IMR-90 (cell line): Measurements from ENCODE around the gene PFAS. TPM values are rescaled to one million over a fixed set of nuclear protein-coding genes. Genes with fewer than 3 reads are reported as not detected.

Experiments used
- ATAC-seq: fragments of 200-7000 bp; cut with Tn5 transposase; 2 replicates; pipeline ENCODE4 v1.9.1; 2020; ENCODE audit warnings: low read depth, mild to moderate bottlenecking, moderate library complexity
- BruUV-seq: library from RNA; stranded (reverse); fragments of 400-500 nt; replicated peaks from 2 replicates; lab custom pipeline; 2021; lab: Mats Ljungman, UMichigan
- CTCF ChIA-PET: fragments of 300-600 bp; formaldehyde crosslinking; extraction: SDS; loops from one replicate; lab custom pipeline; 2021; ENCODE audit warnings: antibody characterized with exemption; lab: Yijun Ruan, JAX
- POLR2A ChIA-PET: fragments of 300-600 bp; sonication (Branson Sonifier 250); formaldehyde crosslinking; loops from one replicate; lab custom pipeline; 2022; ENCODE audit warnings: antibody characterized with exemption; ENCODE audit not compliant: unreplicated experiment; lab: Charles Lee
- DNase-seq: peaks from one replicate; pipeline ENCODE4 v3.0.0; 2013
- H2AFZ ChIP-seq: replicated peaks from 2 replicates; pipeline ENCODE3; 2013; ENCODE audit warnings: low read length, mild to moderate bottlenecking; ENCODE audit not compliant: poor library complexity
- H2AK5ac ChIP-seq: 2 replicates; pipeline ENCODE4 v1.6.1; 2013; ENCODE audit warnings: low read depth, low read length, inconsistent platforms
- H2AK9ac ChIP-seq: replicated peaks from 2 replicates; pipeline ENCODE3; 2013; ENCODE audit warnings: mild to moderate bottlenecking, low read depth, low read length, moderate library complexity; ENCODE audit not compliant: poor library complexity
- H2BK120ac ChIP-seq: 2 replicates; pipeline ENCODE4 v1.6.1; 2013; ENCODE audit warnings: low read depth, low read length, inconsistent platforms
- H2BK15ac ChIP-seq: 3 replicates; pipeline ENCODE4 v1.6.1; 2013; ENCODE audit warnings: low read depth, low read length, inconsistent platforms
- H2BK20ac ChIP-seq: 2 replicates; pipeline ENCODE4 v1.6.1; 2013; ENCODE audit warnings: low read depth, mild to moderate bottlenecking, inconsistent platforms, low read length, moderate library complexity
- H2BK5ac ChIP-seq: 2 replicates; pipeline ENCODE4 v1.6.1; 2013; ENCODE audit warnings: mild to moderate bottlenecking, low read depth, low read length, inconsistent platforms; ENCODE audit not compliant: poor library complexity, severe bottlenecking
- H3K14ac ChIP-seq: replicated peaks from 2 replicates; pipeline ENCODE4 v1.6.1; 2013; ENCODE audit warnings: low read depth, low read length, inconsistent platforms
- H3K18ac ChIP-seq: 2 replicates; pipeline ENCODE4 v1.6.1; 2013; ENCODE audit warnings: low read depth, low read length, control low read depth
- H3K23ac ChIP-seq: 2 replicates; pipeline ENCODE4 v1.6.1; 2013; ENCODE audit warnings: low read depth, low read length, inconsistent platforms
- H3K27ac ChIP-seq: 2 replicates; pipeline ENCODE4 v1.5.1; 2013; ENCODE audit warnings: mild to moderate bottlenecking, control low read depth, low read length; ENCODE audit not compliant: insufficient read depth
- H3K27me3 ChIP-seq: 2 replicates; pipeline ENCODE4 v1.6.1; 2013; ENCODE audit warnings: low read length; ENCODE audit not compliant: control insufficient read depth, insufficient read depth
- H3K36me3 ChIP-seq: 2 replicates; pipeline ENCODE4 v1.6.1; 2013; ENCODE audit warnings: low read length, mixed read lengths; ENCODE audit not compliant: control insufficient read depth, insufficient read depth
- H3K4ac ChIP-seq: 2 replicates; pipeline ENCODE4 v1.6.1; 2013; ENCODE audit warnings: low read depth, low read length, inconsistent platforms
- H3K4me1 ChIP-seq: 2 replicates; pipeline ENCODE4 v1.6.1; 2013; ENCODE audit warnings: low read length, mixed read lengths; ENCODE audit not compliant: control insufficient read depth, insufficient read depth
- H3K4me2 ChIP-seq: 2 replicates; pipeline ENCODE4 v1.6.1; 2013; ENCODE audit warnings: low read depth, mild to moderate bottlenecking, control low read depth, low read length, moderate library complexity
- H3K4me3 ChIP-seq: 2 replicates; pipeline ENCODE4 v1.5.1; 2013; ENCODE audit warnings: low read depth, mild to moderate bottlenecking, control low read depth, low read length, moderate library complexity; ENCODE audit not compliant: insufficient read depth
- H3K56ac ChIP-seq: 2 replicates; pipeline ENCODE4 v1.6.1; 2013; ENCODE audit warnings: low read length, inconsistent platforms; ENCODE audit not compliant: insufficient read depth; ENCODE audit errors: extremely low read depth
- H3K79me1 ChIP-seq, 2 experiments: 2 replicates each; pipeline ENCODE4 v1.6.1; 2013; ENCODE audit warnings: low read length in 2 of 2, inconsistent platforms in 1 of 2, low read depth in 1 of 2
- H3K9ac ChIP-seq: 2 replicates; pipeline ENCODE4 v1.6.1; 2013; ENCODE audit warnings: low read depth, low read length, control low read depth
- H3K9me1 ChIP-seq: 2 replicates; pipeline ENCODE4 v1.6.1; 2013; ENCODE audit warnings: low read length, inconsistent platforms; ENCODE audit not compliant: insufficient read depth
- H3K9me3 ChIP-seq: 2 replicates; pipeline ENCODE4 v1.6.1; 2013; ENCODE audit warnings: low read length; ENCODE audit not compliant: control insufficient read depth, insufficient read depth
- H4K20me1 ChIP-seq: 2 replicates; pipeline ENCODE4 v1.6.1; 2013; ENCODE audit warnings: low read length, inconsistent platforms; ENCODE audit not compliant: insufficient read depth
- H4K5ac ChIP-seq: 2 replicates; pipeline ENCODE4 v1.6.1; 2013; ENCODE audit warnings: mild to moderate bottlenecking, low read depth, low read length, control low read depth
- H4K8ac ChIP-seq, 2 experiments: 2 replicates each; pipeline ENCODE4 v1.6.1; 2013; ENCODE audit warnings: low read depth in 2 of 2, low read length in 2 of 2, control low read depth in 1 of 2, inconsistent platforms in 1 of 2
- H4K91ac ChIP-seq: 2 replicates; pipeline ENCODE4 v1.6.1; 2013; ENCODE audit warnings: low read depth, low read length, inconsistent platforms; ENCODE audit not compliant: insufficient read depth
- BHLHE40 ChIP-seq: fragments of 150-350 bp; IDR thresholded peaks from 2 replicates; pipeline ENCODE4 v1.6.1; 2016; ENCODE audit warnings: mild to moderate bottlenecking, low read depth, low read length
- CHD1 ChIP-seq: IDR thresholded peaks from 2 replicates; pipeline ENCODE4 v1.6.1; 2012; ENCODE audit warnings: low read depth, low read length, improper control_type of control experiment
- ELK1 ChIP-seq: fragments of 150-350 bp; IDR thresholded peaks from 2 replicates; pipeline ENCODE4 v1.6.1; 2016; ENCODE audit warnings: low read depth, mild to moderate bottlenecking, low read length, moderate library complexity, borderline replicate concordance
- FOS ChIP-seq: fragments of 150-350 bp; IDR thresholded peaks from 2 replicates; pipeline ENCODE4 v1.6.1; 2016; ENCODE audit warnings: low read depth, low read length
- MAFK ChIP-seq: IDR thresholded peaks from 2 replicates; pipeline ENCODE4 v1.6.1; 2012; ENCODE audit warnings: low read depth, low read length, improper control_type of control experiment
- MAZ ChIP-seq: IDR thresholded peaks from 2 replicates; pipeline ENCODE4 v1.6.1; 2012; ENCODE audit warnings: low read depth, mild to moderate bottlenecking, low read length, improper control_type of control experiment, moderate library complexity, borderline replicate concordance
- NFE2L2 ChIP-seq: fragments of 150-350 bp; IDR thresholded peaks from 2 replicates; pipeline ENCODE4 v1.6.1; 2016; ENCODE audit warnings: low read depth, mild to moderate bottlenecking, low read length
- RAD21 ChIP-seq: IDR thresholded peaks from 2 replicates; pipeline ENCODE4 v1.6.1; 2012; ENCODE audit warnings: low read length, improper control_type of control experiment
- RCOR1 ChIP-seq: IDR thresholded peaks from 2 replicates; pipeline ENCODE4 v1.6.1; 2012; ENCODE audit warnings: mild to moderate bottlenecking, low read length, improper control_type of control experiment; ENCODE audit not compliant: insufficient replicate concordance
- RFX5 ChIP-seq: IDR thresholded peaks from 2 replicates; pipeline ENCODE4 v1.8.0; 2012; ENCODE audit warnings: low read depth, mild to moderate bottlenecking, low read length, moderate library complexity
- SMC3 ChIP-seq: fragments of 150-350 bp; IDR thresholded peaks from 2 replicates; pipeline ENCODE4 v1.6.1; 2016; ENCODE audit warnings: low read depth, mild to moderate bottlenecking, antibody characterized with exemption, low read length, moderate library complexity
- WGBS, 2 experiments: methylation state at CpG; one replicate each; pipeline versions ENCODE4 v1.1.5 to v1.1.7; 2013; ENCODE audit warnings: missing lambda C conversion rate in 2 of 2; ENCODE audit not compliant: insufficient read length in 1 of 2; ENCODE audit errors: extremely low coverage in 2 of 2; 5-methylcytosine and 5-hydroxymethylcytosine counted together
- dilution Hi-C: fragments of 300-500 bp; cut with HindIII; formaldehyde crosslinking; loops from one replicate; pipeline ENCODE4 v1.14.3; 2018; ENCODE audit warnings: low sequenced_read_pairs; ENCODE audit not compliant: unreplicated experiment
- in situ Hi-C: fragments of 300-500 bp; cut with MboI; formaldehyde crosslinking; loops from 3 replicates; pipeline ENCODE4 v1.14.3; 2019; ENCODE audit warnings: low sequenced_read_pairs, inconsistent platforms, mixed read lengths
- intact Hi-C: fragments of 100-400 bp; cut with micrococcal nuclease; formaldehyde crosslinking; loops from 2 replicates; pipeline ENCODE4 v1.10.0; 2022
- polyA plus RNA-seq, 3 experiments: library from polyadenylated mRNA; depleted of rRNA; stranded (reverse); fragments of >200 nt; gene quantifications; 2 replicates each; pipeline ENCODE4 v1.2.3, GENCODE V29; 2012; ENCODE audit warnings: low replicate concordance in 1 of 3
- total RNA-seq: library from RNA; depleted of rRNA; stranded (reverse); fragments of >200 nt; gene quantifications from 2 replicates; pipeline ENCODE4 v1.2.3, GENCODE V29; 2012
- TF ChIP-seq, protein P1 (sequence below): conservative IDR thresholded peaks from 2 replicates; pipeline ENCODE4 v1.5.1; 2012; ENCODE audit warnings: mild to moderate bottlenecking, low read depth, low read length, improper control_type of control experiment
- TF ChIP-seq, protein P2 (sequence below): fragments of 150-350 bp; IDR thresholded peaks from 2 replicates; pipeline ENCODE4 v1.6.1; 2017; ENCODE audit warnings: mild to moderate bottlenecking, antibody characterized with exemption, low read length, low read depth

PFAS gene
- total and polyA plus RNA-seq, 2 of the 4 experiments (the other 2 are of a cell fraction): 20.7 to 26.2 TPM

- intact Hi-C loops: loop anchor here (1.0 to 5.0 kb wide), 6 partner anchors 26 to 160 kb away; partner anchors contain the start of gene CTC1
- H3K79me1 ChIP-seq: peaks cover 0 to 8% of the 10 kb centered on the region in 2 experiments; a peak in 1 of 4 replicates
- H4K5ac ChIP-seq: peak overlapping the region; percentile 58
- ATAC-seq: peak; percentile 40
- peak overlapping the region; percentile 94 for H4K91ac ChIP-seq
- CTCF ChIA-PET: interaction anchor here (1.0 to 1.2 kb wide), 3 partner anchors 36 to 161 kb away, joined by 3 to 4 read pairs (median 3); no protein-coding TSS in a partner anchor
- peak overlapping the region; percentile 94 for H2AK5ac ChIP-seq
- peaks cover 9% of the 10 kb centered on the region for H3K4me1 ChIP-seq
- peaks cover 14% of the 10 kb centered on the region for H3K9me1 ChIP-seq
- peaks cover 4% of the 10 kb centered on the region; the same call in 1 of the 2 replicates for H3K36me3 ChIP-seq
- peak overlapping the region; percentile 84 to 94 for H4K8ac ChIP-seq
- H2BK15ac ChIP-seq: peak overlapping the region; percentile 61; the same call in 2 of the 3 replicates
- peak overlapping the region; percentile 87 for H3K9ac ChIP-seq
- H2AK9ac ChIP-seq: peak overlapping the region; percentile 98
- H3K14ac ChIP-seq: peak overlapping the region; percentile 95
- WGBS, 2 experiments: 0% methylated on average over 8 of the region's 49 CpGs; no CpG with 5 or more reads in 1 of the 2 experiments
- in situ Hi-C loops: loop anchor here (5.0 kb wide), 1 partner anchor 100 kb away; the partner anchor contains the start of gene HES7
- peak overlapping the region; percentile 98 for H3K4ac ChIP-seq
- no peaks in the 10 kb centered on the region for H3K9me3 ChIP-seq
- H3K18ac ChIP-seq: peak overlapping the region; percentile 43
- H3K27me3 ChIP-seq: no peaks in the 10 kb centered on the region
- peaks cover 26% of the 10 kb centered on the region for H4K20me1 ChIP-seq
- POLR2A ChIA-PET: interaction anchor here (0.7 to 1.2 kb wide), 3 partner anchors 13 to 50 kb away, joined by 3 read pairs; partner anchors contain the start of gene AURKB
- peak overlapping the region; percentile 96 for H3K23ac ChIP-seq
- peak; percentile 93 for DNase-seq
- no TSS peak for BruUV-seq
- H2BK5ac ChIP-seq: peak overlapping the region; percentile 81
- H3K56ac ChIP-seq: peak overlapping the region; percentile 95
- H3K27ac ChIP-seq: peak overlapping the region; percentile 85
- H2AFZ ChIP-seq: peak overlapping the region; percentile 95
- H2BK20ac ChIP-seq: no peak overlapping the region
- peak overlapping the region; percentile 87 for H3K4me2 ChIP-seq
- dilution Hi-C loops: no loop called here
- peak overlapping the region; percentile 56 for H2BK120ac ChIP-seq
- peak overlapping the region; percentile 62 for H3K4me3 ChIP-seq
- TF ChIP-seq NFE2L2 (peak; percentile 18; the same call in 1 of the 2 replicates), ELK1 (no peak), SMC3 (no peak), MAZ (no peak), BHLHE40 (peak; percentile 28; the same call in 1 of the 2 replicates), RFX5 (no peak), MAFK (no peak), RAD21 (no peak), CHD1 (peak; percentile 55; the same call in 1 of the 2 replicates), FOS (peak; percentile 83), RCOR1 (no peak)
- TF ChIP-seq, protein P1, sequence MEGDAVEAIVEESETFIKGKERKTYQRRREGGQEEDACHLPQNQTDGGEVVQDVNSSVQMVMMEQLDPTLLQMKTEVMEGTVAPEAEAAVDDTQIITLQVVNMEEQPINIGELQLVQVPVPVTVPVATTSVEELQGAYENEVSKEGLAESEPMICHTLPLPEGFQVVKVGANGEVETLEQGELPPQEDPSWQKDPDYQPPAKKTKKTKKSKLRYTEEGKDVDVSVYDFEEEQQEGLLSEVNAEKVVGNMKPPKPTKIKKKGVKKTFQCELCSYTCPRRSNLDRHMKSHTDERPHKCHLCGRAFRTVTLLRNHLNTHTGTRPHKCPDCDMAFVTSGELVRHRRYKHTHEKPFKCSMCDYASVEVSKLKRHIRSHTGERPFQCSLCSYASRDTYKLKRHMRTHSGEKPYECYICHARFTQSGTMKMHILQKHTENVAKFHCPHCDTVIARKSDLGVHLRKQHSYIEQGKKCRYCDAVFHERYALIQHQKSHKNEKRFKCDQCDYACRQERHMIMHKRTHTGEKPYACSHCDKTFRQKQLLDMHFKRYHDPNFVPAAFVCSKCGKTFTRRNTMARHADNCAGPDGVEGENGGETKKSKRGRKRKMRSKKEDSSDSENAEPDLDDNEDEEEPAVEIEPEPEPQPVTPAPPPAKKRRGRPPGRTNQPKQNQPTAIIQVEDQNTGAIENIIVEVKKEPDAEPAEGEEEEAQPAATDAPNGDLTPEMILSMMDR: no peak
- TF ChIP-seq, protein P2, sequence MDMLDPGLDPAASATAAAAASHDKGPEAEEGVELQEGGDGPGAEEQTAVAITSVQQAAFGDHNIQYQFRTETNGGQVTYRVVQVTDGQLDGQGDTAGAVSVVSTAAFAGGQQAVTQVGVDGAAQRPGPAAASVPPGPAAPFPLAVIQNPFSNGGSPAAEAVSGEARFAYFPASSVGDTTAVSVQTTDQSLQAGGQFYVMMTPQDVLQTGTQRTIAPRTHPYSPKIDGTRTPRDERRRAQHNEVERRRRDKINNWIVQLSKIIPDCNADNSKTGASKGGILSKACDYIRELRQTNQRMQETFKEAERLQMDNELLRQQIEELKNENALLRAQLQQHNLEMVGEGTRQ: no peak
Measured at GRCh38 chr17:8222630-8223355, 26.3 kb upstream of the PFAS start.
